ENCODE results near the gene GARIN3.
"Not testable (repeated sequence)": the region's sequence is repeated elsewhere in the genome, so short reads cannot be mapped to it uniquely, and the experiment has no call there.

Gene GARIN3

GRCh38 chr5:157166214-157167213 is at the start of gene GARIN3:
TSS of gene GARIN3 (minus strand) at chr5:157166264. CDS start at chr5:157166168, 96 bp downstream.
- no peak within 1 kb of the TSS for H3K4me3 ChIP-seq (ENCODE audit: control insufficient read depth, low read depth, low read length)
- TF ChIP-seq CTCF (conservative IDR thresholded peaks at IDR 0.05; ENCODE audit: control insufficient read depth, insufficient read depth, low read depth, low read length) = no peak
- no peak for DNase-seq (ENCODE audit: low read depth)

- TF ChIP-seq CTCF (conservative IDR thresholded peaks at IDR 0.05; ENCODE audit: control insufficient read depth, insufficient read depth, low read depth, low read length) = no peak
- no peak overlapping the region for H3K4me3 ChIP-seq (ENCODE audit: control insufficient read depth, low read depth, low read length)
- DNase-seq (ENCODE audit: low read depth) = peak; percentile 36
These were observed 49.6 kb upstream of the GARIN3 start for GRCh38 chr5:157215514-157216167.

GRCh38 chr5:157214861-157215513 is 48.9 kb upstream of the GARIN3 start:
- TF ChIP-seq CTCF (conservative IDR thresholded peaks at IDR 0.05; ENCODE audit: control insufficient read depth, insufficient read depth, low read depth, low read length) = no peak
- H3K4me3 ChIP-seq (ENCODE audit: control insufficient read depth, low read depth, low read length) = no peak overlapping the region
- no peak for DNase-seq (ENCODE audit: low read depth)

GRCh38 chr5:157214415-157214814 is 48.4 kb upstream of the GARIN3 start:
- no peak for DNase-seq (ENCODE audit: low read depth)
- TF ChIP-seq CTCF (conservative IDR thresholded peaks at IDR 0.05; ENCODE audit: control insufficient read depth, insufficient read depth, low read depth, low read length) = no peak
- H3K4me3 ChIP-seq (ENCODE audit: control insufficient read depth, low read depth, low read length) = no peak overlapping the region

- no peak for DNase-seq (ENCODE audit: low read depth)
- no peak for TF ChIP-seq CTCF (conservative IDR thresholded peaks at IDR 0.05; ENCODE audit: control insufficient read depth, insufficient read depth, low read depth, low read length)
- no peak overlapping the region for H3K4me3 ChIP-seq (ENCODE audit: control insufficient read depth, low read depth, low read length)
These were observed 47.6 kb upstream of the GARIN3 start for GRCh38 chr5:157213527-157214243.

GRCh38 chr5:157212307-157212706 is 46.2 kb upstream of the GARIN3 start:
- H3K4me3 ChIP-seq (ENCODE audit: control insufficient read depth, low read depth, low read length) = no peak overlapping the region
- DNase-seq (ENCODE audit: low read depth) = no peak
- no peak for TF ChIP-seq CTCF (conservative IDR thresholded peaks at IDR 0.05; ENCODE audit: control insufficient read depth, insufficient read depth, low read depth, low read length)

- peak; percentile 68 for DNase-seq (ENCODE audit: low read depth)
- not testable (repeated sequence) for H3K4me3 ChIP-seq (ENCODE audit: control insufficient read depth, low read depth, low read length)
These were observed 44.6 kb upstream of the GARIN3 start for GRCh38 chr5:157210652-157211051.

Measured in fibroblast of mammary gland (primary cell).